Mammary epithelial cell (primary cell): ENCODE measurements around the gene NEDD8.

ENCODE experiments used
- EZH2 ChIP-seq: IDR thresholded peaks from 2 replicates; pipeline ENCODE4 v1.6.1; 2012; ENCODE audit warnings: low read length, inconsistent platforms, borderline replicate concordance
- TF ChIP-seq, protein P1 (sequence below), 2 donors: IDR thresholded peaks in 1 of 2; conservative IDR thresholded peaks in 1 of 2; 2 replicates each; pipeline ENCODE4 v1.5.1; 2011 to 2012; ENCODE audit warnings: inconsistent platforms in 2 of 2, low read length in 2 of 2, mild to moderate bottlenecking in 2 of 2, control low read depth in 1 of 2, low read depth in 1 of 2; ENCODE audit not compliant: insufficient read depth in 1 of 2; ENCODE audit errors: extremely low read depth in 1 of 2

DNA sequence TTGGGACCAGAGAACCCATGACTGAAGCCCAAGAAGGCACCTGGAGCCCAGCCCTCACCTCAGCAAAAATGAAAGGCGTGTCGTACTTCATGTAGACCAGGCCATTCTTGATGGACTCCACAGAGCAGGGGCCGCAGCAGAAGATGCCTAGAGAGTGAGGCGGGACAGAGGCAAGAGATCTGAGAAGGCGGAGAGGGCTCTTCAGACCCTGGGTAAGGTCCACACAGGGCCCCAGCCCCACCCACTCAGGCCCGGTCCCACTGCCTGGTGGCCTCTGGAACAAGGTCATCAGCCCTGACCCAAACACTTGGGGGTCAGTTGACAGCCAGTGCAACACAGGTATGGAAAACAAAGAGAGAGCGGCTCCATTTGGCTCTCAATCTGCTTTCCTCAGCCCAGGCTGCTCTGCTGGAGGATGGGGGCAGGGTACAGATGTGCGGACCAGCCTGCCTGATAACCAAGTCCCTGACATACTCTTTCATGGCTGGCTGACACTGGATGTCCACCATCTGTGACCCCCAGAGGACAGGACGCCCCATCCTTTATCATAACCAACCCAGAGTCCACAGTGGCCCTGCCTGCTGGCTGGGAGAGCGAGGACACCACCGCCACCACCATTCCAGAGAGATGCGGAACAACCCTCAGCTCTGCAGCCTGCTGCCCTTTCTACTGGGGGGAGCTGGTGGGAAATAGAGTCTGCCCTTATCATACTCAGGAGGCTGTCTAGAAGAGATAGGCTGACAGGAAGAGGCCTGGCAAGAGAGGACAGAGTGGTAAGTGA lies 24.0 kb upstream of the NEDD8 start:
- TF ChIP-seq, protein P1, sequence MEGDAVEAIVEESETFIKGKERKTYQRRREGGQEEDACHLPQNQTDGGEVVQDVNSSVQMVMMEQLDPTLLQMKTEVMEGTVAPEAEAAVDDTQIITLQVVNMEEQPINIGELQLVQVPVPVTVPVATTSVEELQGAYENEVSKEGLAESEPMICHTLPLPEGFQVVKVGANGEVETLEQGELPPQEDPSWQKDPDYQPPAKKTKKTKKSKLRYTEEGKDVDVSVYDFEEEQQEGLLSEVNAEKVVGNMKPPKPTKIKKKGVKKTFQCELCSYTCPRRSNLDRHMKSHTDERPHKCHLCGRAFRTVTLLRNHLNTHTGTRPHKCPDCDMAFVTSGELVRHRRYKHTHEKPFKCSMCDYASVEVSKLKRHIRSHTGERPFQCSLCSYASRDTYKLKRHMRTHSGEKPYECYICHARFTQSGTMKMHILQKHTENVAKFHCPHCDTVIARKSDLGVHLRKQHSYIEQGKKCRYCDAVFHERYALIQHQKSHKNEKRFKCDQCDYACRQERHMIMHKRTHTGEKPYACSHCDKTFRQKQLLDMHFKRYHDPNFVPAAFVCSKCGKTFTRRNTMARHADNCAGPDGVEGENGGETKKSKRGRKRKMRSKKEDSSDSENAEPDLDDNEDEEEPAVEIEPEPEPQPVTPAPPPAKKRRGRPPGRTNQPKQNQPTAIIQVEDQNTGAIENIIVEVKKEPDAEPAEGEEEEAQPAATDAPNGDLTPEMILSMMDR (conservative IDR thresholded peaks at IDR 0.05 in 1 of 2, IDR thresholded peaks at IDR 0.05 in 1 of 2; ENCODE audit: extremely low read depth in 1 of 2, insufficient read depth in 1 of 2, low read depth in 1 of 2, low read length in 2 of 2) = no peak
- TF ChIP-seq EZH2 = no peak
